CD4-positive, alpha-beta T cell treated with Interleukin-17A for 1 hour (primary cell): ENCODE data around the gene ANGPT4.
"Not testable (repeated sequence)": the region's sequence is repeated elsewhere in the genome, so short reads cannot be mapped to it uniquely, and the experiment has no call there.

Experiments used
- DNase-seq: peaks from one replicate; pipeline ENCODE4 v3.0.0-alpha.2; 2020

Gene ANGPT4

DNA sequence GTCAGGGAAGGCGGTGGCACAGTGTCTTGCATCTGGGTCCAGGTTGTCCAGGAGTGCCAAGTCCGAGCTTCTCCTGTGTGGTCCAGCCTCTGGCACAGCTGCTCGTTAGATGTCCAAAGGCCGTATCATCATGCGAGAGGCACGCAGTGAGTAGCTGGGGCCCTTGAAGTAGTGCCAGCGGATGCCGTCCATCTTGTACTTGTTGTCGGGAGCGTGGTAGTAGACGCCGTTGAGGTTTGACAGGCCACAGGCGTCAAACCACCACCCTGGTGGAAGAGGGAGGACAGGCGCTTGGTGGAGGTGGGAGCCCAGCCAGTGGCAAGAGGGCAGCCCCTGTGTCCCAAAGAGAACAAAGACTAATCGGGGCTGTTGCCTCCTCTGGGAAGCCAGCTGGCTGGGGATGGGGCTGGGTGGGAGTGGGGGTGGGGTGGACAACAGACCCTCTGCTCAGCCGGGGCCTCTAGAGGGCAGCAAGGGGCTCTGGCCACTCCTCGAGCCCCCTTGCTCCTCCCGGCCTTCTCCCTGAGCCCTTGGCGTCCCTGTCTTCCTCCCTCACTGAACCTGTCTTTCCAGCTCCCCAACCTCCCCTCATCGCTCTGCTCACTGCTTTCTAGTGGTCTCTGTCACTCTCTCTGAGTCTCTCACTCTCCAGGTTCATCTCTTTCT, 43.1 kb downstream of the ANGPT4 start:
- DNase-seq = no peak

GRCh38 chr20:871948-872347, 44.2 kb downstream of the ANGPT4 start:
- DNase-seq = no peak

DNA sequence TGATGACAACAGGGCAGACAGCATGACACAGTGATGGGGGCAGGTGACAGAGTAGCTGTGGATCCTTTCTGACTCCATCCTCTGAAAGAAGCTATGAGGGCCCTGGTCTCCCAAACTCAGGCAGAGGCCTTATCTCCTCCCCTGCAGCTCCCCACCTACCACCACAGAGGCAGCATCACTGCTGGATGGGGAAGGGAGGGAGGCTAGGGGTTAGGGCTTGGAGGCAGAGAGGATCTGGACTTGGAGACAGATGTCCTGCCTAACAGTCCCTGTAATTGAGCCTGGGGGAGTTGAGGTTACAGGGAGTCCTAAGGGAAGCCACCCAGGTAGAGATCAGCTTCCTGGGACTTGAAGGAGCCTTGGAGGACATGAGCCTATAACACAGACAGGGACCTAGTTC, 44.7 kb downstream of the ANGPT4 start:
- DNase-seq = no peak

- no peak for DNase-seq
Measured at GRCh38 chr20:870758-871157, 45.4 kb downstream of the ANGPT4 start.

- no peak for DNase-seq
Measured at GRCh38 chr20:869606-870005, 46.5 kb downstream of the ANGPT4 start.

GRCh38 chr20:868279-868678, 47.9 kb downstream of the ANGPT4 start:
- DNase-seq = no peak

DNA sequence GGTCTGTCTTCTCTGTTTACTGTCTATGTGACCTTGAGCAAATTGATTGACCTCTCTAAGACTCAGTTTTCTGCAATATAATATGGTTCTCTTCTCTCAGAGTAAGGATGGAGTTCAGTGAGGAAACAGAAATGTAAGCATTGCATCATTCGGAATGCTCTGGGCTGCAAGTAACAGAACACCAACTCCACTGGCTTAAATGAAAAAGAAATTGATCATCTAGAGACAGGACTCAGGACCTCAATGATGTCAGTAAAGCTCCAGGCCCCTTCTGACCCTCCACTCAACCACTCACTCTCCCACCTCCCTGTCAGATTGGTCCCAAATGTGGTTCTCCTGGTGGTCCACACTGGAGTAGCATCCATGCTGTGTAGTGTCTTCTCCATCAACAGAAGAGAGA, 50.7 kb downstream of the ANGPT4 start:
- no peak for DNase-seq

- no peak for DNase-seq
Measured at GRCh38 chr20:860891-861290, 55.2 kb downstream of the ANGPT4 start.

DNA sequence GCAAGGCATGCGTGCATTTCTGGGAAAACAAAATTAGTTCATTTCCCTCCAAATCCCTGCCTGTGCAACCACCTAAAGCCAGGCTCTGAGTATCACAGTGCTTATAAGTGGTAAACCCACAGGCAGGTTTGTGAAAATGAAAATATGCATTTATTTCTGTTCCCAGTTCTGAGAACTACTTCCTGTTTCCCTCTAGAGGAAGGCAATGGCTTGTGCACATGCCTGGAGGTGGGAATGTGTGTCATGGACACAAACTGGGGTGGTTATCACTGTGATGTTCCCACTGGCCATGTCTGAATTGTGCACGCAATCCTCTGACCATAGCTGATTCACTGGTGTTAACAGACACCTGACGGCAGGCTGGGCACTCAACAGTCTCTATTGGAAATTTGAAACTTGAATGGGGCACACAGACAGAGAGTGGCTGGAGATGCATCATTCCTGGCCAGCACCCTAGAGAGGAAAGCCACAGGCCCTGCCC, 56.3 kb downstream of the ANGPT4 start:
- DNase-seq = no peak

DNA sequence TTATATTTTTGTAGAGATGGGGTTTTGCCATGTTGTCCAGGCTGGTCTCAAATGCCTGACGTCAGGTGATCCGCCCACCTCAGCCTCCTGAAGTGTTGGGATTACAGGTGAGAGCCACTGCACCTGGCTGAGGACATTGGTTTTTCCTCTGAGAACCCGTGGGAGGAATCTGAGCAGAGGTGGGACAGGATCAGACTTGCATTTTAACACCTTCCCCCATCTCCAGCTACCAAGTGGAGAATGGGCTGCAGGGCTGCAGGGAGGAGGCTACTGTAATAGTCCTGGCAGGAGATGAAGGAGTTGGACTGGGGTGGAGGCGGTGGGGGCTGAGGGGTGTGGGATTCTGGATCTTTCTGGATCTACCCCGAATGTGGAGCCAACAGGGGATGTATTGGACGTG, 58.1 kb downstream of the ANGPT4 start:
- no peak for DNase-seq

GRCh38 chr20:856361-856775, 59.8 kb downstream of the ANGPT4 start:
- DNase-seq = peak; percentile 56

GRCh38 chr20:855466-856360, 60.4 kb downstream of the ANGPT4 start:
- DNase-seq = no peak

- no peak for DNase-seq
Measured at GRCh38 chr20:854601-855000, 61.5 kb downstream of the ANGPT4 start.

GRCh38 chr20:853406-853996, 62.6 kb downstream of the ANGPT4 start:
- no peak for DNase-seq

DNA sequence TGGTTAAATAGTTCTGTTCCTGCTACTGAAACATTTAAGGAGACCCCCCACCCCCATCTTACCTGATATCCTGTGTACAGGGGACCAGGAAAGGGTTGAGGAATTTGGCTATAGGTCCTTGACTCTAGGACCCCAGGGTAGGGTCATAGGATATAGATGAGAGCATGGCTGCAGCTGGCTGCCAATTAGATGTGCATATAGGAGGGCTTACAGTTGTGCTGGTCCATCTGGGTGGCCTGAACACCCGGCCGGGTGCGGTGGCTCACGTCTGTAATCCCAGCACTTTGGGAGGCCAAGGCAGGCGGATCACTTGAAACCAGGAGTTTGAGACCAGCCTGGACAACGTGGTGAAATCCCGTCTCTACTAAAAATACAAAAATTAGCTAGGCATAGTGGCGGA, 67.4 kb downstream of the ANGPT4 start:
- DNase-seq = not testable (repeated sequence)

DNA sequence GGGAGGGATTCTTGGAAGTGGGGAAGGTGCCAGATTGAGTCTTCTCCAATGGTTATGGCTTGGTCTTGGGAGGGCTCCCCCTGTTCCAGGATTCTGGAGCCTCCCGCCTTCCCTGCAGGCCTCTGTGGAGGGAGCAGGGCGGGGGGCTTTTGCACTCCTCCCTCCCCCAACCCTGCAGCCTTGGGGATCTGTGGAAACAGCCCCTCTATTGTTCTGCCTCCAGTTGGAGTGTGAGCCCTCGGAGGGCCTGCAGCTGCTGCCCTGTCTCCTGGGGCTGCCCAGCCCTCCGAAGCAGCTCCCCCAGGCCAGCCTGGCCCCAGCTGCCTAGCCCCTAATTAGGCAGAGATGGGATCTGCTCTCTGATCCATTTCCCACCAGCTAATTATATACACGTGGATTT, 67.9 kb downstream of the ANGPT4 start:
- DNase-seq = no peak

- peak; percentile 67 for DNase-seq
Measured at GRCh38 chr20:846894-847278, 69.2 kb downstream of the ANGPT4 start.

- peak; percentile 14 for DNase-seq
Measured at GRCh38 chr20:845941-846893, 69.9 kb downstream of the ANGPT4 start.

GRCh38 chr20:845226-845868, 70.8 kb downstream of the ANGPT4 start:
- peak; percentile 6 for DNase-seq

DNA sequence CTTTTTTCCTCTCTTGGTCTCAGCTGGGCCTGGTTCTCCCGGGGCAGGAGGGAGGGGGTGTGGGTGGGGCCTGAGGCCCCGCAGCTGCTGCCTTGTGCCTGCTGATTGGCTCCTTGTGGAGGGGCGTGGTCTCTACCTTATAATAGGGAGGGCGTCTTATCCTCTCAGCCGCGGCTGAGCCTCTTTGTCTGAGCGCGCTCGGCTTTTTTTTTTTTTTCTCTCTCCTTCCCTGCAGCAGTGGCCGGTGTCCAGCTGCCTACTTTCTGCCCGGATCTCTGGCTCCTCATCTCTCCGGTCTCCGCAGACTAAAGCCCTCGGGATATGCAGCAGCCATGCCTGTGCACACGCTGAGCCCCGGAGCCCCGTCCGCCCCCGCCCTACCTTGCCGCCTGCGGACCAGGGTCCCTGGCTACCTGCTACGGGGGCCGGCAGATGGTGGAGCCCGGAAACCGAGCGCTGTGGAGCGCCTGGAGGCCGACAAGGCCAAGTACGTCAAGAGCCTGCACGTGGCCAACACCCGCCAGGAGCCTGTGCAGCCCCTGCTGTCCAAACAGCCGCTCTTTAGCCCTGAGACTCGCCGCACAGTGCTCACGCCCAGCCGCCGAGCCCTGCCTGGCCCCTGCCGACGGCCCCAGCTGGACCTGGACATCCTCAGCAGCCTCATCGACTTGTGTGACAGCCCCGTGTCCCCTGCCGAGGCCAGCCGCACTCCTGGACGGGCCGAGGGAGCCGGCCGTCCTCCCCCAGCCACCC, 71.5 kb downstream of the ANGPT4 start:
- peak; percentile 95 for DNase-seq

GRCh38 chr20:843912-844311, 72.2 kb downstream of the ANGPT4 start:
- DNase-seq = no peak
